Brain pericyte (primary cell): ENCODE measurements around the gene PRR35.

ENCODE experiments used
- DNase-seq: peaks from one replicate; pipeline ENCODE4 v3.0.0-alpha.2; 2012; ENCODE audit warnings: low read depth, low spot score

The PRR35 gene

DNA sequence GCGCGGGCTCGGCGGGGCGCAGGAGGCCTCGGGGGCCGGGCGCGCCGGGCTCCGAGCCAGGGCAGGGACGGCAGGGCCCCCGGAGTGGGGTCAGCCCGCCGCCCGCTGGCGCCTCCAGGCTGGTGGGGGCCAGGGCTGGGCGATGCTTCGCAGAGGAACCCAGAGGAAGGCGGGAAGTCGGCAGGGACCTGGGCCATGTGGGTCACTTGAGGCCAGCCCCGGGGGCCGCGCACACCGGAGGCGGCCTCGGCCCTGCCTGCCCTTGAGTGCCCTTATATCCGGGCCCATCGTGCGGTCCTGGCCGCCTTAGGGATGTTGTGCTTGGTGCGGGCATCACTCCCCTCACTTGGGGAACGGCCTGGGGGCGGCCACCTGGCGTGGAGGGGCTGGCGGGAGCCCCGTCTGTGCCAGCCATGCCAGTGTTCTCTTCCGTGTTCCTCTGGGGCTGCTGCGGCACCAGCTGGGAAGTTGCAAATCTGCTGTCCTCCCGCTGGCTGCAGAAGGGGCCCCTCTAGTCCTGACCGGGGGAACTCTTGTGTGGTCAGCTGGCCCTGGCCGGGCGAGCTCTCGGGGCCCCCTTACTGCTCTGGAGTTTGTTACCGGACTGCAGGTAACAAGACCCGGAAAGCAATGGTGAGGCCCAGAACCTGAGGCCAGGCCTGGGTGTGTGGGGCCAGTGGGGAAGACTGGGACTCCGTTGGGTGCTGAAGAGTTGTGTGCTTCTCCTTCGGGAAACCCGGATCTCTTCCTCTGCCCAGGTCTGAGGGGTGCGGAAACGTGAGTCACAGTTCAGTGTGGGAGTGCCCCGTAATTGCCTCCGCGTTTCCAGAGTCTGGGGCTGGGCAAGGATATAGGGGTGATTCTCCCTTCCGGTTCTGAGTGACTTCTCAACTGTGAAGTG lies 31.8 kb upstream of the PRR35 start:
- no peak for DNase-seq

DNA sequence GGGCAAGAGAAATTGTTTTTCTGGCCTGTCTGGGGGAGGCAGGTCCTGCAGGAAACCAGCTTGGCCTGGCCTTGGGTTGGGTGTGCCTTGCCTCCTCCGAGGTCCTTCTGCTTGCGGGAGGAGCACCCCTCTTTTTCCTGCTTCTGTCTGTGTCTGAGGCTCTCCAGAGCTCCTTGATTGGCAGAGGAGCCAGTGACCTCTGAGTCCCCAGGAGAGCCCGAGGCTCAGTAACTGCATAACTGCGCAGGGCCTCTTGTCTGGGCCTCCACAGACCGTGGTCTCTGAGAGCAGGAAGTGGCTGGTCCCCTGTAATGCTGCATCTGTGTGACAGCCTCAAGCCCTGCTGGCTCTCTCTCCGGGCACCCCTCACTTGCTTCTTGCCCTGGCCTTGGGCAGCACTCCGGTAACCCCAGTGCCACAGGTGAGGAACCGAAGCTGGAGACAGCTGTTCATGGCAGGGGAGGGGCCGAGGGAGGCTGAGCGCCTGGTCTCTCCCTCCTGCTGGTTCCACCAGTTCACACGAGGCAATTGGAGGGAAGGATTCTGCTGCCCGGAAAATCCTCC lies 31.1 kb upstream of the PRR35 start:
- no peak for DNase-seq

DNA sequence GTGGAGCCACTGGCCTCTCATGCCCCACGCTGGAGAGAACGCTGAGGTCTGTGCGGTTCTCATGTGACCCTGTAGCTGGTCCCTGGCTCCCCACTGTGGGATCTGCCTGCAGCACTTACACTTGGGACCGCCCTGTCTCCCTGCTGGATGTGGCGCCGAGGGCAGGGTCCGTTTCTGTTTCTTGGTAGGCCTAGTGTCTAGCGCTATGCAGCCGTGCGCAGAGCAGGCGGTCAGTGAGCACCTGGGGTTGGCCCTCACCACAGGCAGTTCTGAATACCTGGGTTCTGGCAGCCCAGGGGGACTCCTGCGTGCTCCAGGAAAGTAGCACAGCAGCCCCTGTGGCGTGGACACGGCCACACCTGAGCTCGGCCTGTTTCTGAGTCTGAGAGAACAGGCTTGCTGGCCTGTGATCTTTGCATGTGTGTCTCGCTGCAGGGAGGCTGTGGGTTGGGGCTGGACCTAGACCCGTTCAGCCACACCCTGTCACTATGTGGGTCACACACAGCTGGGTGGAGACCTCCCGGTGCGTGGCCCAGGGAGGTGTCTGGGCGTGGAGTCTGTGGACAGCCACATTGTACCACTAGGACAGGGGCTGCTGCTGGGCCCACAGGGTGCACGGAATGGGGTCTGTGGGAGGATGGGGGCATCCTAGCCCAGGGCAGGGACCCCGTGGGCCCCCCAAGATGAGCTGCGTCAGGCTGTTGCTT lies 29.9 kb upstream of the PRR35 start:
- DNase-seq, result no peak

- no peak for DNase-seq
These were observed 28.6 kb upstream of the PRR35 start for GRCh38 chr16:531494-532125.

GRCh38 chr16:533391-534123 lies 26.6 kb upstream of the PRR35 start:
- DNase-seq, result no peak

DNA sequence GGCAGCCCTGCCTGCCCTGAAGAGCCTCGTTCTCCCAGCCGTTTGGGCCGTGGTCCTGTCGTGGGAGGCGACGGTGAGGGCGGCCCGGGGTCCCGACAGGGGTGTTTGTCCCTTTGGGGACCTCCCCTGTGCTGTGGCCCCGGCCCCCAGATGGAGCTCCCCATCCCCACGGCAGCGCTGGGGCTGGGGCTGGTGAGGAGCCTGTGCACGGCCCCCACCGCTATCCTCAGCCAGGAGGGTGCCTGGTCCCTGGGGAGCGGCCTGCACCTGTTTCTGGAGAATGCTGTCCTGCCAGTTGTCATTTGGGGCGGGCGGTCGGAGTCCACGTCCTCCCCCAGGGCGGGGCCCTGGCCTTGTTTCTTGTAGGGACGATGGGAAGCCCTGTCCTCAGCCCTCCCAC lies 26.1 kb upstream of the PRR35 start:
- no peak for DNase-seq

- DNase-seq, result no peak
These were observed 25.2 kb upstream of the PRR35 start for GRCh38 chr16:534856-535445.

GRCh38 chr16:535446-536405 lies 24.5 kb upstream of the PRR35 start:
- DNase-seq, result no peak

DNA sequence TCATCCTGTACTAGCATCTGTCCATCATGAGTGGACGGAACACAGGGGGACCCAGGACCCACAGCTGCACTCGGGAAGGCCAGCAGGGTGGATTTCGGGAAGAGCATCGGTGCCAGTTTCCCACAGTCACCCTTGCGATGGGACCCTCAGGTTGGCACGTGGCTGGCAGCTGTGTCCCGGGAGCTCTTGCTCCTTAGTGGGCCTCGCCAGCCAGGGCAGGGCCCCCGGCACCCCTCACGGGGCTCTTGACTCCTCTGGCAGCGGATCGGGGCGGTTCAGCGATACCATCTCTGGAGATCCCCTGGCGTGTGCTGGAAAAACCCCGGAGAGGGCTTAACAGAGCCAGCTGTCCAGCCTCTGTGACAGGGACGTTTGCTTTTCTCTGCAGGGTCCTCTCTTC lies 23.4 kb upstream of the PRR35 start:
- DNase-seq, result no peak

GRCh38 chr16:537415-538335 lies 22.5 kb upstream of the PRR35 start:
- no peak for DNase-seq

- peak; percentile 45 for DNase-seq
These were observed 20.2 kb upstream of the PRR35 start for GRCh38 chr16:539901-540530.

GRCh38 chr16:540645-541340 lies 19.4 kb upstream of the PRR35 start:
- no peak for DNase-seq

GRCh38 chr16:543301-544164 lies 16.7 kb upstream of the PRR35 start:
- DNase-seq, result no peak

- DNase-seq, result no peak
These were observed 15.7 kb upstream of the PRR35 start for GRCh38 chr16:544517-544916.

DNA sequence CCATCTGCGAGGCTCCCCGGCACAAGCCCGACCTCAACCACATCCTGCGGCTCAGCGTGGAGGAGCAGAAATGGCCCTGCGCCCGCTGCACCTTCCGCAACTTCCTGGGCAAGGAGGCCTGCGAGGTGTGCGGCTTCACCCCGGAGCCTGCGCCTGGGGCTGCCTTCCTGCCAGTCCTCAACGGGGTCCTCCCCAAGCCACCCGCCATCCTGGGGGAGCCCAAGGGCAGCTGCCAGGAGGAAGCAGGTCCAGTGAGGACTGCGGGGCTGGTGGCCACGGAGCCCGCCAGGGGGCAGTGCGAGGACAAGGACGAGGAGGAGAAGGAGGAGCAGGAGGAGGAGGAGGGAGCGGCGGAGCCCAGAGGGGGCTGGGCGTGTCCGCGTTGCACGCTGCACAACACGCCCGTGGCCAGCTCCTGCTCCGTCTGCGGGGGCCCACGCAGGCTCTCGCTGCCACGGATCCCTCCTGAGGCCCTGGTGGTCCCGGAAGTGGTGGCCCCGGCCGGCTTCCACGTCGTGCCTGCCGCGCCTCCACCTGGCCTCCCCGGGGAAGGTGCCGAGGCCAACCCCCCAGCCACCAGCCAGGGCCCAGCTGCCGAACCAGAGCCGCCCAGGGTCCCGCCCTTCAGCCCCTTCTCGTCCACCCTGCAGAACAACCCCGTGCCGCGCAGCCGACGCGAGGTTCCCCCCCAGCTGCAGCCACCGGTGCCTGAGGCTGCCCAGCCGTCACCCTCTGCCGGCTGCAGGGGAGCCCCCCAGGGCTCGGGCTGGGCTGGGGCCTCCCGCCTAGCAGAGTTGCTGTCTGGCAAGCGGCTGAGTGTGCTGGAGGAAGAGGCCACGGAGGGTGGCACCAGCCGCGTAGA lies 13.1 kb upstream of the PRR35 start:
- DNase-seq, result no peak

DNA sequence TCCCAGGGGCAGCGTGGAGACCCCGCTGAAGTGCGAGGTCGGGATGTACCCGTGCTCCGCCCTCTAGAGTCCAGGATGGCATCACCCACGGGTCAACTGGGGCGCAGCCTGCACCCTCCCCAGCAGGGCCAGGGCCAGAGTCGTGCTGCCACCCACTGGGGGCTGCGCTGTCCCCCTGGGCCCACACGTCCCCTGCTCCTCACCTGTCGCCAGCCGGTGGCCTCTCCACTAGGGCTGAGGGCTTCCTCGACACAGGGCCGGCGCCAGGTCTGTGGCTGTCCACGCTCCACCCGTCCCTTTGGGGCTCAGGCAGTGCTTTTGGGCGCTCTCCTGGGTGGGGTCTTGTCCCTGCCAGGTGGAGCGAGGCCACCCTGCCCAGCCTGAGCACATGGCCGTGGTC lies 11.6 kb upstream of the PRR35 start:
- DNase-seq, result no peak
